NCI-H524 treated with DMSO at 0.1 percent for 48 hours (cell line): ENCODE results near the gene HSPBP1.
"Not testable (repeated sequence)": the region's sequence is repeated elsewhere in the genome, so short reads cannot be mapped to it uniquely, and the experiment has no call there.

Experiments
- DNase-seq: peaks from one replicate; lab custom pipeline; 2025; lab: John Stamatoyannopoulos, UW

HSPBP1 gene

GRCh38 chr19:55232986-55233385, 46.9 kb downstream of the HSPBP1 start:
- no peak for DNase-seq

GRCh38 chr19:55232286-55232602, 47.7 kb downstream of the HSPBP1 start:
- DNase-seq: no peak

- no peak for DNase-seq
These were observed 48.3 kb downstream of the HSPBP1 start for GRCh38 chr19:55231391-55232285.

- DNase-seq: no peak
These were observed 49.1 kb downstream of the HSPBP1 start for GRCh38 chr19:55230780-55231179.

- DNase-seq: no peak
These were observed 49.6 kb downstream of the HSPBP1 start for GRCh38 chr19:55230329-55230728.

GRCh38 chr19:55229789-55230182, 50.1 kb downstream of the HSPBP1 start:
- no peak for DNase-seq

- DNase-seq: no peak
These were observed 50.6 kb downstream of the HSPBP1 start for GRCh38 chr19:55229145-55229788.

- no peak for DNase-seq
These were observed 51.4 kb downstream of the HSPBP1 start, which contains the start of gene TMEM86B for GRCh38 chr19:55228403-55229031. TSS of gene TMEM86B (minus strand) at chr19:55228763. CDS start at chr19:55228741, 22 bp downstream.

- no peak for DNase-seq
These were observed 51.9 kb downstream of the HSPBP1 start for GRCh38 chr19:55228015-55228391.

DNA sequence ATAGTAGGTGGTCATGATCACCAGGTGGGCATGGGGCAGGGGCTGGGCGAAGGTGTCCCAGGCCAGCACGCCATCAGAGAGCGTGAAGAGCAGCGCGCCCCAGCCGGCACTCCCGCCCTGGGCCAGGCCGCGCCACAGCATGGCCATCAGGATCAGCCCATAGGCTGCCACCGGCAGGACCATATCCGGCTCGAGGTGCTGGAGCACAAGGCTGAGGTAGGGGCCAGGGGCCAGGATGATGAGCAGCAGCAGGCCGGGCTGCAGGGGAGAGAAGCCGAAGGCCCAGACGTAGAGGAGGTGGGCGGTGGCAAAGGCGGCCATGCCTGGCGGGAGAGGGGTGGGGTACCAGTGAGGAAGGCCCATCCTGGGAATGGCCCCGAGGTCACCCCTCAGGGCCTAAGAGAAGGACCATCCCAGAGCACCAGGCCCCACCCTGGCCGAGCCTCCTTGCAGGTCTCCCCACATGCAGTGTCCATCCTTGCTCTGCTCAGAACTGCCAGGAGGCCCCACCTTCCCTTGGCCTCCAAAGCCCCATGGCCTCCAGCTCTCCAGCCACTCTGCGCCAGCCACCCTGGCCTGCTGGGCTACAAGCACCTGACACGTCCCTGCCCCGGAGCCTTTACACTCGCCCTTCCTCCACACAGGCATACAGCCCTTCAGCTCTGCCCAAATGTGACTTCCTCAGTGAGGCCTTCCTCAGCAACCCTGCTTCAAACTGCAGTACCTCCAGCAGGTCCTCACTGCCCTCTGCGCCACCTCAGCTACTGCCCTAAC, 52.5 kb downstream of the HSPBP1 start:
- no peak for DNase-seq

GRCh38 chr19:55226788-55227187, 53.1 kb downstream of the HSPBP1 start:
- no peak for DNase-seq

- DNase-seq: no peak
These were observed 53.6 kb downstream of the HSPBP1 start for GRCh38 chr19:55226273-55226672.

DNA sequence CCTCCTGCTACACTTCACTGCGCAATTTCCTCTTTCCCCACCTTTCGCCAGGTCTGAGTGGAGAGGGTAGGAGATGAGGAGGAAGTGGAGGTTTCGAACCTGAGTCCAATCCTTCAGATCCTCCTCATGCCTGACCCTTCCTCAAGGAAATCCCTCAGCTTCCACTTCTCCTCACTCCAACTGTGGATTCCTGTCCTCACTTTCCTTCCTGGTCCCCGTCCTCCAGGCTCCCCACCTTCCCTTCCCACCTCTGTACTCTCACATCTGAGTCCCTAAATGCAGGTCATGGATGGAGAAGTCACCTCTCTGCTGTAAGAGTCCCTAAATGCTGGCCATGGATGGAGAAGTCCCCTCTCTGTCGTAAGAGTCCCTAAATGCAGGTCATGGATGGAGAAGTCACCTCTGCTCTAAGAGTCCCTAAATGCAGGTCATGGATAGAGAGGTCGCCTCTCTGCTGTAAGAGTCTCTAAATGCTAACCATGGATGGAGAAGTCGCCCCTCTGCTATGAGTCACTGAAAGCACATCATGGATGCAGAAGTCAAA, 54.4 kb downstream of the HSPBP1 start:
- DNase-seq: no peak

- not testable (repeated sequence) for DNase-seq
These were observed 55.1 kb downstream of the HSPBP1 start for GRCh38 chr19:55224679-55225414.

- DNase-seq: no peak
These were observed 55.8 kb downstream of the HSPBP1 start for GRCh38 chr19:55224038-55224665.

DNA sequence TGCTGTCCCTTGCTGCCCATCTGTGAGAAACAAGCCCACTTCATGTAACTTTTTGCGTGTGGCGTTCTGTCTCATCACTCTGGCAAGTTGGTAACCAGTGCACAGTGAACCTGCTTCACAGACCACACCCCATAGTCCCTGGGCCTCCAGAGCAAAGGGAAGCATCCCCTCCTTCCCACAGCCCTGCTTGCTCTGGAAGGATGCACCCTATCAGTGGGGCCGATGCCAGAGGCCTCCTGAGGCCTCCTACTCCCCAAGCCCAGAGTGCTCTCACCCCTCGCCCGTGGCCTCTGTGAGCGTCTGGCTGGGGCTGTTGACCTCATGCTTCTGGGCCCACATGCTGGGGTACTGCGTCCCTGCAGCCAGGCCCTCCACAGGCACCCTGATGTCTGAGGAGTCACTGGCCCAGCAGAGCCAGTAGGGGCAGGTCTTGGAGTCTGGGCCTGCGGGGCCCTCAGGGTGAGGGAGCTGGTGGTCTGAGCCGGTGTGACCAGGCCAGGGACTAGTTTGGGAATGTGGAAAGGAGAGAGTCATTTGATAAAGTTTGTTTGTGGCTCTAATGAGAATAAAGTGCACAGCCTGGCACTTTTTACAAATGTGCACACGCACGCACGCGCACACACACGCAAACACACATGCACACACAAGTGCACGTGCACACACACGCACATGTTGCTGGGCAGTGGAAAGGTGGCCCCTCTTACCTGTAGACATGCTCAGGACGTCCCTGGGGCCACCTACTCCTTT, 56.4 kb downstream of the HSPBP1 start:
- DNase-seq: no peak

DNA sequence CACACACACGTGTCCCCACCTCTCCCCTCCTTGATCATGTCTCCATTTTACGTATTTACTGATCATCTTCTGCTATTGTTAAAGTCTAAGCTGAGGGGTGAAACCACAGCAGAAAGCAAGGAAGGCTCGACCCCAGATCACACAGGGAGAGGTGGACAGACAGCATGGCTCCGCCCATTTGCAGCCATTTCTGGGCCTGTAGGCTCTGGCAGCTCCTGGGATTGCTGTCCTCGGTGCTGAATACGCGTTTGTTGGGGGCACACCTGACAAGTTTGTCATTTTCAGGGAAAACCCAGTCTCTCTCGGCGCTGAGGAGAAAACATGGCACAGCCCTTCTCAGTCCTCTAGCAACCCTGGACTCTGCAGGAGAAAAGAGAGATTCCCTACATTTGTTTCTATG, 59.4 kb downstream of the HSPBP1 start:
- no peak for DNase-seq

DNA sequence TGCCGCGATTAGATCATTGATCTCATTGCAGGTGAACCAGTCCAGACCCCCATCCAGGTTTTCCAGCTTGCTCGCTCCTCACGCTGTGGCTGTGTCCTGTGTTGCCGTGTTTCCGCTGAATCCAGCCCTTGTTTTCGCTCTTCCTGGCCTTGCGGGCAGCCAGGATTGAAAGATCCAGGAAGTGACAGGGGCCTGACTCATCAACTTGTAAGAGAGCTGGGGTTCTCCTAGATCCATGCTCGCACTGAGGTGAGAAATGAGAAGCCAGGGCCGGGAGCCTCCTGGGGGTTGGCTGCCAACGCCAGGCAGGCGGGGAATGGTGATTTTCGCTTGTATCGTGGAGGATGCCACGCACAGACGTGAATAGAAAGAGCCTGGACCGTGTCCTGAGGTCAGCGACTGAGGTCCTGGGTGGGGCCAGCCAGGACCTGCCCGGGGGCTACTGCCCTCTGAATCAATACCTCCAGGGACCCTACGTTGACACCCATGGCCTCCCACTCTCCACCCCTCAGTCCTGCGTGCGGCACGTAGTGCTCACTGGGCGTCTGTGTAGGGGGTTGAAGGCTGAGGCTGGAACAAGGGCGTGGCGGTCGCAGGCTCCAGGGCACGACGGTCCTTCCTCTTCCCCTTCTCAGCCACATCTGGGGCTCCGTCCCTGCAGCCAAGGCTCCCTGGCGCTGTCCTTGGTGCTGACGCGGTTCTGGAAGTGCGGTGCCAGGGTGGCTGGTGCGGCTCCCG, 63.3 kb downstream of the HSPBP1 start:
- DNase-seq: peak; percentile 69

DNA sequence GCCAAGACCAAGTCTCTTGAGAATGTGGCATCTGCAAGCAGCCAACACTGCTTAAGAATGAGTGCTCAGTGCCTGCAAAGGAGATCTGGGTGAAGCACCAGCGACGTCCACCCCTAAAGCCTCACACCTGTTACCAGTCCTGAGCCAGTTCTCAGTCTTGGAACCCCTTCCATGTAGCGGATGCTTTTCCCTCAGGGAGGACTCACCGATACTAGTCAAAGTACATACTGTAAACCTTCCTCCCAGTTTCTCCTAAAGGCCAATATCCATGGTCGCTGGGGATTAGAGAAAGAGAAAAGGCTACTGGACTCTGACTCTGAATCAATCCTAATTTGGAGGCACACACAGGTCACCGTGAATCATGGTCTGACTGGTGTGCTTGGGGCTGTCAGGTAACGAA, 66.4 kb downstream of the HSPBP1 start:
- no peak for DNase-seq
